C4-2B (cell line): ENCODE measurements around the gene ENAH.

ENCODE experiments used
- H3K27ac ChIP-seq: fragments of 450-650 bp; 2 replicates; pipeline ENCODE4 v1.5.1; 2017
- CTCF ChIP-seq: fragments of 450-650 bp; conservative IDR thresholded peaks from 2 replicates; pipeline ENCODE4 v1.5.1; 2017; ENCODE audit warnings: mild to moderate bottlenecking
- ZFX ChIP-seq: fragments of 450-650 bp; IDR thresholded peaks from 2 replicates; pipeline ENCODE4 v1.6.1; 2017

Gene ENAH

GRCh38 chr1:225529726-225530125, 123.2 kb downstream of the ENAH start:
- TF ChIP-seq CTCF, result no peak
- TF ChIP-seq ZFX, result no peak
- no peak overlapping the region for H3K27ac ChIP-seq

DNA sequence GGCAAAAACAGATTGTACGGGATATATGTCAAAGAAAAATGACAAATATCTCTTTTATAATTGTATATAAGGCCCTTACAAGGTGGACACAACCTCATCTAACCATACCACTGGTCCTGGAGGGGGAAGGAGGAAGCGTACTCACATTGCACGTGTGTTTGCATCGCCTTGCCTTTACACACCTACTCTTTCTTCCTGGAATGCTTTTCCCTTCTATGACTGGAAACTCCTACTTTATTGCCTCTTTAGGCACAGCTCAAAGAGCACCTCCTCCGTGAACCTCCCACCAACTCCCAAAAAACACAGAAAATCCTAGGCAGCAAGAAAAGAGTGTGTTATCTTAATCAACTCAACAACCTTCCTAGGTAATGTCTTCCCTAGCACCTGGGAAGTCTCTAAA, 125.3 kb downstream of the ENAH start:
- no peak overlapping the region for H3K27ac ChIP-seq
- TF ChIP-seq CTCF (no peak), ZFX (no peak)

DNA sequence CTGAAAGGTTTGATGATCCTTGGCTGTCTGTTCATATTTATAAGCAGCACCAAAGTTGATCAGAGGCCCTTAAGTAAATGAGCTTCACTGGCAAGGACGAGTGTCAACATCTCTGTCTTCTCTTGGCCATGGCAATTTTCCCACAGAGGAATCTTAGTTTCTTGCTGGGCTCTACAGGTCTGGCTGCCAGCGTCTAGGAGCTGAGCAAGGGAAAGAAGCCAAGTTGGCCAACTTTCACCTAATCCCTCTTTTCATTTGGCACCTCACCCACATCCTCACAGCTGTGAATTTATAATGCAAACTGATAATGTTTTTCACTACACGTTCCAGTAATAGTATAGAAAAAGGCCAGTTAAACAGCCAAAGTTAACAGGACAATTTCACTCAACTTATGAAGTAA, 126.0 kb downstream of the ENAH start:
- TF ChIP-seq ZFX, result no peak
- TF ChIP-seq CTCF, result no peak
- H3K27ac ChIP-seq, result no peak overlapping the region

DNA sequence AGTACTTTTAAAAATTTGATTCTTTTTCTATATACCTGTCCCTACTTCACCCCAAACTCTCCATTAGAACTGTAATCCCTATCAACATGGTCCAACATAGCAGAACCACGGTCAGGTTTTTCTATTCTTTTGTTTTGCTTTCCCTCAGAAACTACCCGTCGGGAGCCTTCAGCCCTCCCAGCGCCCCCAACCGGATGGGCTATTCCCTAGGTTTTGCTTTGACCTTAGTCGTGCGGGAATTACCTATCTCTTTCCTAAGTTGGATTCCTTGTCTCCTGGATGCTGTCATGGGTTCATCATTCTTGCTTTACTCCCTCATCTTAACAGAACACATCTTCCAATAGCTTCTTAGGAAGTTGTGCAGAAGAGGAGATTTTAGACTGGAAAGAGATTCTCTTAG, 127.5 kb downstream of the ENAH start:
- H3K27ac ChIP-seq, result no peak overlapping the region

DNA sequence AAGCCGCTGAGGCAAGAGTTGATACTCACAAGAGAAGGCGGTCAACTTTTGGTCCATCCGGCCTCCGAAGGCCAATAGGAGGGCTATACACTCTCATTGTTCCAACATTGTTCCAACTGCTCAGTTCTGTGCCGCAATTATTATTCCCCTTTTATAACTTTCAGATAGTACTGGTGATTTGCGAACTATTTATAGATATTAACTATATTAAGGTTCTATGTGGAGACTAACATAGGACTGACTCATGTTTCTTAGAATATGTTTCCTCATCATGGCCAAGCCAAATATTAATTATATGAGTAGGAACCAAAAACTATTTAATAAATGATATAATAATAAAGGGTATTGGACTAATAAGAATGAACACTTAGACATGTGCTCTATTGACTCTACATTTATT, 128.4 kb downstream of the ENAH start:
- no peak for TF ChIP-seq CTCF
- no peak for TF ChIP-seq ZFX
- no peak overlapping the region for H3K27ac ChIP-seq

More for the DNA sequence above, 127.5 kb downstream of the ENAH start:
- TF ChIP-seq CTCF, result no peak
- no peak for TF ChIP-seq ZFX

GRCh38 chr1:225523263-225523950, 129.5 kb downstream of the ENAH start:
- no peak overlapping the region for H3K27ac ChIP-seq
- TF ChIP-seq ZFX, result no peak
- TF ChIP-seq CTCF, result no peak

GRCh38 chr1:225522588-225523262, 130.2 kb downstream of the ENAH start:
- no peak overlapping the region for H3K27ac ChIP-seq
- TF ChIP-seq ZFX (no peak), CTCF (no peak)
